Measurements from ENCODE around the gene CYP2E1.
"Not testable (repeated sequence)": the region's sequence is repeated elsewhere in the genome, so short reads cannot be mapped to it uniquely, and the experiment has no call there.

The CYP2E1 gene

DNA sequence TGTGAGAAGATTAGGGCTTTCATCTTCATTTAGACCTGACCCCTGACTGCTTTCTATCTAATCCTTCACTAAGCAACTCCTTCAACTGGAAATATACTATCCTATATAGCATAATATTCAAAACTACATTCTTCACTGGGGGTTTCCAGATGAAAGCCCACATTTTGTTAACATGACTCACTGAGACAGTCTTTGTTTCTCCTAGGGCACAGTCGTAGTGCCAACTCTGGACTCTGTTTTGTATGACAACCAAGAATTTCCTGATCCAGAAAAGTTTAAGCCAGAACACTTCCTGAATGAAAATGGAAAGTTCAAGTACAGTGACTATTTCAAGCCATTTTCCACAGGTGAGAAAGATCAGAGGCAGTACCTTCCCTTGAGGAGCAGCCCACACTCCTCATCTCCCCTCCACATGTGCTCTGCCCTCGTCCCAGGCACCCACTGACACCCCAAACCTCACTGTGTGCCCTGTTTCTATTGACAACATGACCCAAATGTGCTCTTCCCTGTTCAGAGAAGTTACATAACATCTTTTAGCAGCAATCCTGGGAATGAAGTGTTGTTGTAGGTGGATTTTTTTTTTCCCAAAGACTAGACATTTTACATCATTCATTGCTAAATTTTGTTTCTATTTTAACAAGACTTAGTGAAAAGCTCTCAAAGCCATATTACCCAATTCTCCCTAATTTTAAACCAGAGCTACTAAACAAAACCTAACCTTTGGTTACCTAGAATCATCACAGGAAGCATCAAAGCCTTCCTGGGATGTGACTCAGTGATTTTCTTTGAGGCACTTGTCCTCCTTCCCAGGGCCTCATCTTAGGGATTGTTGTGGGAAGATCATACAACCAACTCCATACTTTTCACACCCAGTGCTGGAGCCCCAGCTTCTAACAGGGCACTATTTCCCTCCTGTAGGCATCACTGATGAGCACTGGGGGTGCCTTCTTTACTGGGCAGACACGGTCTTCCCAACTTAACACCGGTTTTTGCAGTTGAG lies 10.7 kb downstream of the CYP2E1 start:
- in situ Hi-C loops (cut with MboI; ENCODE audit: low sequenced_read_pairs): no loop called here
- H3K27me3 ChIP-seq (ENCODE audit: low read depth): no peaks in the 10 kb centered on the region
- H3K4me1 ChIP-seq: peaks cover 6% of the 10 kb centered on the region
- H3K4me3 ChIP-seq: no peak overlapping the region
- H3K9me3 ChIP-seq: no peaks in the 10 kb centered on the region
- no peaks in the 10 kb centered on the region for H3K36me3 ChIP-seq (replicated peaks)
- DNase-seq (ENCODE audit: low spot score in 2 of 2): no peak

DNA sequence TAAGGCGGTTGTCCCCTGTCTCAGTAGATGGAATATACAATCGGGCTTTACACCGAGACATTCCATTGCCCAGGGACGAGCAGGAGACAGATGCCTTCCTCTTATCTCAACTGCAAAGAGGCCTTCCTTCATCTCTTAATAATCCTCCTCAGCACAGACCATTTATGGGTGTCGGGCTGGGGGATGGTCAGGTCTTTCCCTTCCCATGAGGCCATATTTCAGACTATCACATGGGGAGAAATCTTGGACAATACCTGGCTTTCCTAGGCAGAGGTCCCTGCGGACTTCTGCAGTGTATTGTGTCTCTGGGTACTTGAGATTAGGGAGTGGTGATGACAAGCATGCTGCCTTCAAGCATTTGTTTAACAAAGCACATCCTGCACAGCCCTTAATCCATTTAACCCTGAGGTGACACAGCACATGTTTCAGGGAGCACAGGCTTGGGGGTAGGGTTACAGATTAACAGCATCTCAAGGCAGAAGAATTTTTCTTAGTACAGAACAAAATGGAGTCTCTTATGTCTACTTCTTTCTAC lies 14.3 kb downstream of the CYP2E1 start:
- peak; percentile 37 to 72 for DNase-seq (ENCODE audit: low spot score in 2 of 2)
- H3K36me3 ChIP-seq (replicated peaks); H3K27me3 ChIP-seq (ENCODE audit: low read depth); H3K4me1 ChIP-seq; in situ Hi-C loops (cut with MboI; ENCODE audit: low sequenced_read_pairs); H3K4me3 ChIP-seq; H3K9me3 ChIP-seq: not testable (repeated sequence)

DNA sequence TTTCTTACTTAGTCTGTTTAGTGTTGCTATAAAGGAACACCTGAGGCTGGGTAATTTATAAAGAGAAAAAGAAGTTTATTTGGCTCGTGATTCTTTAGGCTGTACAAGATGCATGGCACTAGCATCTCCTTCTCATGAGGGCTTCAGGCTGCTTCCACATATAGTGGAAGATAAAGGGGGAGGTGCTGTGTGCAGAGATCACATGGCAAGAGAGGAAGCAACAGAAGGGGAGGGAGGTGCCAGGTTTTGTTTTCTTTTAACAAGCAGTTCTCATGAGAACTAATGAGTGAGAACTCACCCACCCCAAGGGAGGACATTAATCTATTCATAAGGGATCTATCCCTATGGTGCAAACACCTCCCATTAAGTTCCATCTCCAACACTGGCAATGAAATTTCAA lies 17.3 kb downstream of the CYP2E1 start:
- Histone ChIP-seq H3K9me3 (0 out of 2 replicates have a peak, but pooled peaks cover 3% of the 10 kb centered on the region), H3K4me1 (peaks cover 6% of the 10 kb centered on the region), H3K4me3 (no peak overlapping the region), H3K36me3 (replicated peaks) (no peaks in the 10 kb centered on the region), H3K27me3 (ENCODE audit: low read depth) (peaks cover 2% of the 10 kb centered on the region; the same call in 1 of the 2 replicates)
- DNase-seq (ENCODE audit: low spot score in 2 of 2): no peak
- in situ Hi-C loops (cut with MboI; ENCODE audit: low sequenced_read_pairs): no loop called here

DNA sequence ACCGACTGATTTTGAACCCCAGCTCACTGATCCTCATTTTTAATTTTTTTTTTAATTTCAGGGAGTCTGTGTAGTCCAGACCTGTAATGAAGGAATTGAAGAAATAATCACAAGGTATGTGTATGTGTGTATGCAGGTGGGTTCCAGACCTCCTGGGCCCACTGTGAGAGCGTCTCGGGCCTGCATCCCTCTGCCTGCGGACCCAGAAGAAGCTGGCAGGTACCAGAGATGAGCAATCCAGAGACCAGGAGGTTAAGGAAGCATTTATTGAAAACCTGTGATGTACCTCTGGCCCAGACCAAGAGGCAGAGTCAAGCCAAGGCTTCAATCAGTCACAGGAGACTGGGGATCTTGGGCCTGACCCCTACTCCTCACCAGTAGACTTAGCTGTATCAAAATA lies 27.4 kb downstream of the CYP2E1 start:
- H3K9me3 ChIP-seq: no peaks in the 10 kb centered on the region
- in situ Hi-C loops (cut with MboI; ENCODE audit: low sequenced_read_pairs): no loop called here
- no peaks in the 10 kb centered on the region for H3K4me1 ChIP-seq
- no peak overlapping the region for H3K4me3 ChIP-seq
- no peaks in the 10 kb centered on the region for H3K36me3 ChIP-seq (replicated peaks)
- H3K27me3 ChIP-seq (ENCODE audit: low read depth): no peaks in the 10 kb centered on the region
- DNase-seq (ENCODE audit: low spot score in 2 of 2): no peak

DNA sequence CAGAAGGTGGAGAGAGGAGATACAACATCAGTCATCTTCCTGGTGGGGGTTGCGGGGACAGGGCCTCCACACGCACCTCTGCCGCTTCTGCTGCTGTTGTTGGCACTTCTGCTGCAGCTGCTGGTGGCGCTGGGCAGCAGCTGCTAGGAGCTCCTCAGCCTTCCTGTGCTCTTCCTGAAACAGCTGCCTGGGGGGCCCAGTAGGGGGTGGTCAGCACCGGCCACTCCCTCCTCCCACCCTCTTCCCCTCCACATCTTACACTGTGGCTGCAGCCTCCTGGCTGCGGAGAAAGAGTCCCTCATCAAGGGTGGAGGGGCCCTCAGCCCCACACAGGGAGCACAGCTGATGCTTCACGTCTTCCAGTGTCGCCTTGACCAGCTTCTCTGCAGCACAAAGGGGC lies 28.4 kb downstream of the CYP2E1 start:
- no peak overlapping the region for H3K4me3 ChIP-seq
- DNase-seq (ENCODE audit: low spot score in 2 of 2): no peak
- H3K27me3 ChIP-seq (ENCODE audit: low read depth): no peaks in the 10 kb centered on the region
- no peaks in the 10 kb centered on the region for H3K36me3 ChIP-seq (replicated peaks)
- no peaks in the 10 kb centered on the region for H3K9me3 ChIP-seq
- no peaks in the 10 kb centered on the region for H3K4me1 ChIP-seq
- in situ Hi-C loops (cut with MboI; ENCODE audit: low sequenced_read_pairs): no loop called here

DNA sequence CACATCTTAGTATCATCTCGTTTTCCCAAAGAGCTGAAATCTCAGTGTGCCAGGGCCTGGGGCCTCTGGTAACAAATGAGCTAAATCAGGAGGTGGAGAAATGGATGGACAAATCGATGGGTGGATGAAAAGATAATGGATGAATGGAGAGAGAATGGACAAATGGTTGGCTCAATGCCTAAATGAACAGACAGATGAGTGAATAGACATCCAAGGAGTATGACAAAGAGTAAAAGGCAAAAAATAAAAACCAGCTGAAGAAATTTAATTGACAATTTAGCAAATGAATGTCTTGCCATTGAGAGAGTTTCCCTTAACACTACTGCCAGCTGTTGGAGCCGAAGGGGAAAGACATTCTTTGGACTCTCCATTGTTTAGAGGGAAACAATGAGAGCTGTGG lies 30.2 kb downstream of the CYP2E1 start:
- Histone ChIP-seq H3K27me3 (ENCODE audit: low read depth) (no peaks in the 10 kb centered on the region), H3K4me3 (no peak overlapping the region), H3K4me1 (no peaks in the 10 kb centered on the region), H3K9me3 (no peaks in the 10 kb centered on the region), H3K36me3 (replicated peaks) (no peaks in the 10 kb centered on the region)
- DNase-seq (ENCODE audit: low spot score in 2 of 2): peak; percentile 21 to 22
- in situ Hi-C loops (cut with MboI; ENCODE audit: low sequenced_read_pairs): no loop called here

DNA sequence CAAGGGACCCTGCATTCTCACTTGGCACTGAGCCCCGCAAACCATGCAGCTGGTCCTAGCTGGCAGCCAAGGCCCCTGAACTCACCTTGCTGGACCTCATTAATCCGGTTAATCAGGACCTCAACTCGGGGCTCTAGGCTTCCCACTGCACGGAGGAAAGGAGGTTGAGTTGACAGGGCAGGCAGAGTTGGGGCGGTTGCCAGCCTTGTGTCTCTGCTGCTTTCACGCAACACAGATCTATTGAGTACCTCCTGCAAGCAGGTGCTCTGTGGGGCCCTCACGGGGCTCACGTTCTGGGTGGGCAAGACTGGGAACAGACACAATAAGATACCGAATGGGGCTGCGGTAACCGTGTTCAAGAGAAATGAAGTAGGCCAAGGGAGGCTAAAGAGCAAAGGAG lies 32.1 kb downstream of the CYP2E1 start:
- Histone ChIP-seq H3K9me3 (no peaks in the 10 kb centered on the region), H3K27me3 (ENCODE audit: low read depth) (no peaks in the 10 kb centered on the region), H3K4me1 (no peaks in the 10 kb centered on the region), H3K4me3 (no peak overlapping the region), H3K36me3 (replicated peaks) (no peaks in the 10 kb centered on the region)
- in situ Hi-C loops (cut with MboI; ENCODE audit: low sequenced_read_pairs): no loop called here
- DNase-seq (ENCODE audit: low spot score in 2 of 2): no peak

DNA sequence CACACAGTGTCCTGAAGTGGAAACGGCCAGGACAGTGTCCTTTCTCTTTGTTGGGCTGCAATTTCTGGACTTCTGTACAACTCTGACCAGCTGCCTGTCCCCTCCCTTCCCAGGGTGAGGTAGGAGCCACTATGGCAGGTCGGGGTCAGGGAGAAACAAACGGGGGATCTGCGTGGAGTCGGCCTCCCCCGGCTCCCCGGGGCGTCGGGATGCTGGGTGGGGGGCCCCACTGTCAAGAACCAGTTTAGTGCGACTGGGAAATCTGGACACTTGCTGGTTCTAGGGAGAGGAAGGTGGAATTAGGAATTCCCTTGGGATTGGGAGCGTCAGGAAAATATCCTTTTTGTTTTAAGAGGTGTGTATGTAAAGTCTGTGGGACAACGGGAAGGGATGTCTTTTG lies 37.7 kb downstream of the CYP2E1 start:
- H3K27me3 ChIP-seq (ENCODE audit: low read depth): no peaks in the 10 kb centered on the region
- no peaks in the 10 kb centered on the region for H3K4me1 ChIP-seq
- H3K9me3 ChIP-seq: no peaks in the 10 kb centered on the region
- in situ Hi-C loops (cut with MboI; ENCODE audit: low sequenced_read_pairs): no loop called here
- no peaks in the 10 kb centered on the region for H3K36me3 ChIP-seq (replicated peaks)
- H3K4me3 ChIP-seq: no peak overlapping the region
- DNase-seq (ENCODE audit: low spot score in 2 of 2): no peak

DNA sequence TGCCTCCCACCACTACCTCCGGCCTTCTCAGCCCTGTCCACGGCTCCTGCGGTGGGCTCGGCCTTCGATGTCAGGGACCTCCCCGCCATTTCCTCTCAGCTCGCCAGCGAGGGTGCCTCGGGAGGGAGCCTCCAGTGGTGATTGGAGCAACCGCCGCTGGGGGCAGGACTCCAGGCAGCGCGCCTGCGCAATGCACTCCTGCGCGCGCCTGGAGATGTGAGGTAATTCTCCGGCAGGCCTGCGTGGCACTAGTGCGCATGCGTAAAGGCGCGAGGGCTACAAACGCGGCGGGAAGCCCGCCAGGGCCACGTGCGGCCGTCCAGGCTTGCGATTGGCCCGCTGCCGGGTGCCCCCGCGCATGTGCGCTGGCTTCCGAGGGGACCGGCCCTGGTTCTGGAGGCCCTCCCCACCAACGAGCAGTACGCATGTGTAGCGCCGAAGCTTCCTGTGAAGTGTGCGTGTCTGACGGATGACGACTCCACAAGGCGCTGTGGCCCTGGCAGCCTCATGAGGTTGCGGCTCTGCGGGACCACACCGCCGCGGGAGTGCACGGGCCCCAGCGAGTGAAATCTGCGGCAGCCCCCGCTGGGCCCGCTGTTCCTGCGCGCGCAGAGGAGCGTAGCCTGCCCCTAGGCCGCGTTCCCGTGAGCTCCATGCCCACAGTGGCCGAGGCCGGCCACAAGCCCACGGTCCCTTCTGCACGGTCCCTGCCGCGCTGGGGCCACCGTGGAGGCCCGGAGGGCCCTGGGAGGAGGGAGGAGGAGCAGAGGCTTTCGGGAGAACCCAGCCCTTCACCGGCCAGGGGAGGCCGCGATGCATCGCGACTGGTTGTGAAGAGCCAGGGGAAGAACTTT lies 38.5 kb downstream of the CYP2E1 start, which contains the start of gene SYCE1:
SYCE1 (minus strand) TSS at position 143 of the 854 bp plus-strand sequence; CDS start at position 89, 54 bp downstream.
- no peaks in the 10 kb centered on the region for H3K36me3 ChIP-seq (replicated peaks)
- in situ Hi-C loops (cut with MboI; ENCODE audit: low sequenced_read_pairs): no loop called here
- H3K27me3 ChIP-seq (ENCODE audit: low read depth): no peaks in the 10 kb centered on the region
- no peak for DNase-seq (ENCODE audit: low spot score in 2 of 2)
- H3K4me1 ChIP-seq: no peaks in the 10 kb centered on the region
- no peaks in the 10 kb centered on the region for H3K9me3 ChIP-seq
- H3K4me3 ChIP-seq: no peak within 1 kb of the TSS

DNA sequence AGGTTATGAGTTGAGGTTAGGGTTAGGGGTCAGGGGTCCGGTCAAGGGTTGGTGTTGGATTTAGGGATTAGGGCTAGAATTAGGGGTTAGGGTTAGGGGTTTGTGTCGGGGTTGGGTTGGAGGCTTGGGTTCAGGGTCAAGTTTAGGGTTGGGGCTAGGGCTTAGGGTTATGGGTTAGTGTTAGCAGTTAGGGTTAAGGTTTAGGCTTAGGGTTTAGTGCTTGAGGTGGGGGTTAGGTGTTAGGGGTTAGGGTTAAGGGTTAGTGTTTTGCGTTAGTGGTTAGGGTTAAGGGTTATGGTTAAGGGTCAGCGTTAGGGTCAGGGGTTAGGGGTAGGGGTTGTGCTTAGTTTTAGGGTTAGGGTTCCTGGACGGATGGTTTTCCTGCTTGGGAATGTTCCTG lies 40.0 kb downstream of the CYP2E1 start:
- Histone ChIP-seq H3K36me3 (replicated peaks) (no peaks in the 10 kb centered on the region), H3K9me3 (no peaks in the 10 kb centered on the region), H3K4me3 (no peak overlapping the region), H3K27me3 (ENCODE audit: low read depth) (no peaks in the 10 kb centered on the region), H3K4me1 (no peaks in the 10 kb centered on the region)
- in situ Hi-C loops (cut with MboI; ENCODE audit: low sequenced_read_pairs): no loop called here
- DNase-seq (ENCODE audit: low spot score in 2 of 2): no peak

DNA sequence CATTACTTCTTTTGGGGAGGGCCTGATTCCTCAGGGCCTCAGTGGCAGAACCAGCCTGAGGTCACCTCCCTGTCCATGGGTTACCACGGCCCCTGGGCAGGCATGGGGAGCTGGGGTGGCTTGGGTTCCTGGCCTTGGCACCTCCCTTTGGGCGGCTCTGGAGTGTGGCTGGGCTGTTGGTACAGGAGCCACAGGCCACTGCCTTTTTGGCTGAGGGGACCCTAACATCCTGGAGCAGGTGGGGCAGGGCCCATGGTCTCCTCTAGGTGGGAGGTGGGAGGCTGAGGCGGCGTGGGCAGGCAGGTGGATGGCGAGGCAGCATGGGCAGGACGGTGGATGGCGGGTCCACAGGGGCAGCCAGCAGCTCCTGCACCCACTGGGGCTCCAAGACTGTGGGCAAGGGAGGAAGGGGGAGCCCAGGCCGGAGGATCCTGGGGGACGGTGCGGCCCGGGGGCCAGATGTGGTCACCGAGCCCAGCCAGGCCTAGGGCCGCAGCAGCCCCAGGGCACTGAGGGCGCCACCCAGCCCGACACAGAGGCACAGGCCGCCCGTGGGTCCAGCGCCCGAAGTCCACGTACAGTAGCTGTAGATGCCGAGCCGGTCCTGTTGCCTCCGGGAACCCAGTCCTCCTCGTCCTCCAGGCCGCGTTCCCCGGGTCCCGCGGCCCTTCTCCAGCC lies 40.6 kb downstream of the CYP2E1 start:
- H3K4me1 ChIP-seq: no peaks in the 10 kb centered on the region
- H3K9me3 ChIP-seq: no peaks in the 10 kb centered on the region
- H3K27me3 ChIP-seq (ENCODE audit: low read depth): no peaks in the 10 kb centered on the region
- DNase-seq (ENCODE audit: low spot score in 2 of 2): no peak
- H3K4me3 ChIP-seq: no peak overlapping the region
- H3K36me3 ChIP-seq (replicated peaks): no peaks in the 10 kb centered on the region
- in situ Hi-C loops (cut with MboI; ENCODE audit: low sequenced_read_pairs): no loop called here

DNA sequence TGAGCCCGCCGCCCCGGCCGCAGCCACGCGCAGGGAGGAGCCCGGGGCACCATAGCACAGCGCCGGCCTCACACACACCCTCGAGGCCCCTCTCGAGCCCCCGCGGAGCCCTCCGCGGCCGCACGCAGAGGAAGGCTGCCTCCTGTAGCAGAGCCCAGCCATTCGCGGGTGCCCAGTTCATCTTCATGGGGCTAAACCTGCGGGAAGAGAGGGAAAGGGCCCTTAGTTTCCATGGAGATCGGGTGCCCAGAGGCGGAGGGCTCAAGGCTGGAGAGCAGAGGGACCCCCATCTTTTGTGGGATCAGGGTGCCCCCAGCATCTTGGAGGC lies 41.1 kb downstream of the CYP2E1 start:
- in situ Hi-C loops (cut with MboI; ENCODE audit: low sequenced_read_pairs): no loop called here
- no peaks in the 10 kb centered on the region for H3K36me3 ChIP-seq (replicated peaks)
- no peaks in the 10 kb centered on the region; the same call in 1 of the 2 replicates for H3K9me3 ChIP-seq

DNA sequence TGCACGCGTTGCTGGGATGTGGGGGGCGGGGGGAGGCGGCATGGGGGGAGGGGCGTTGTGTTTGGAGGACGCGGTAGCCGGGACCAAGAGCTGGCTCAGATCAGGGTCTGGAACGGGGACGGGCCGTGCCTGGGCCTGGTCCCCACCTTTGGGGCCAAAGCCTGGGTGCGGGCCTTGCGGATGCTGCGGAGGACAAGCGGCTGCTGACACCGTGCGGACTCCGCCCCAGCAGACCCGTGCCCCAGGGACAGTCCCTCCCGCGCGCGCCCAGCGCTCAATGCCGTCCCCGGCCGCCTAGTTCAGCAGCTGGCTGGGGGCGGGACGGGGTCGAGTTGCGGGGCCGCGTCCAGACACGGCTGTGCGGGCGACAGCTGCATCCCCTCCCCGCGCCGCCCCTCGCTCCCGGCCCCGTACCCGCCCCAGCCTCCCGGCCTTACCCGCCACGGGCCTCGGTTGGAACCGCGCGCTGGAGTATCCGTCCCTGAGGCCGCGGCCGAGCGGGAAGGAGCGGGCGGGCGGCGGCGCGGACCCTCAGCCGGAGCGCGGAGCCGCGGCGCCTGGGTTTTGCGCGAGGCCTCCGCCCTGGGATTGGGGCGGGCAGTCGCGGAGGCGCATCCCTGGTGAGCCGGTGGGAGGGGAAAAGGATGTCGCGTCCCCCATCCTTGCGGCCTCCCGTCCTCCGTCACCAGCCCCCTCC lies 41.8 kb downstream of the CYP2E1 start:
- in situ Hi-C loops (cut with MboI; ENCODE audit: low sequenced_read_pairs); H3K27me3 ChIP-seq (ENCODE audit: low read depth); H3K4me1 ChIP-seq; H3K36me3 ChIP-seq (replicated peaks); H3K4me3 ChIP-seq; DNase-seq (ENCODE audit: low spot score in 2 of 2); H3K9me3 ChIP-seq: not testable (repeated sequence)

More for the DNA sequence above, 41.1 kb downstream of the CYP2E1 start:
- no peak for DNase-seq (ENCODE audit: low spot score in 2 of 2)
- Histone ChIP-seq H3K27me3 (ENCODE audit: low read depth) (no peaks in the 10 kb centered on the region), H3K4me3 (no peak overlapping the region), H3K4me1 (no peaks in the 10 kb centered on the region)

Measured in HAP-1 (cell line).